Hepatic stellate cell (primary cell): ENCODE data around the gene LMF1.
A peak's percentile ranks its signal among the peaks of the same experiment; 100 is the strongest.
"Not testable (repeated sequence)": the region's sequence is repeated elsewhere in the genome, so short reads cannot be mapped to it uniquely, and the experiment has no call there.

ENCODE experiments used
- DNase-seq: peaks from one replicate; pipeline ENCODE4 v3.0.0; 2011; ENCODE audit warnings: low spot score

Gene LMF1

GRCh38 chr16:850668-851067 lies 120.1 kb downstream of the LMF1 start:
- no peak for DNase-seq

DNA sequence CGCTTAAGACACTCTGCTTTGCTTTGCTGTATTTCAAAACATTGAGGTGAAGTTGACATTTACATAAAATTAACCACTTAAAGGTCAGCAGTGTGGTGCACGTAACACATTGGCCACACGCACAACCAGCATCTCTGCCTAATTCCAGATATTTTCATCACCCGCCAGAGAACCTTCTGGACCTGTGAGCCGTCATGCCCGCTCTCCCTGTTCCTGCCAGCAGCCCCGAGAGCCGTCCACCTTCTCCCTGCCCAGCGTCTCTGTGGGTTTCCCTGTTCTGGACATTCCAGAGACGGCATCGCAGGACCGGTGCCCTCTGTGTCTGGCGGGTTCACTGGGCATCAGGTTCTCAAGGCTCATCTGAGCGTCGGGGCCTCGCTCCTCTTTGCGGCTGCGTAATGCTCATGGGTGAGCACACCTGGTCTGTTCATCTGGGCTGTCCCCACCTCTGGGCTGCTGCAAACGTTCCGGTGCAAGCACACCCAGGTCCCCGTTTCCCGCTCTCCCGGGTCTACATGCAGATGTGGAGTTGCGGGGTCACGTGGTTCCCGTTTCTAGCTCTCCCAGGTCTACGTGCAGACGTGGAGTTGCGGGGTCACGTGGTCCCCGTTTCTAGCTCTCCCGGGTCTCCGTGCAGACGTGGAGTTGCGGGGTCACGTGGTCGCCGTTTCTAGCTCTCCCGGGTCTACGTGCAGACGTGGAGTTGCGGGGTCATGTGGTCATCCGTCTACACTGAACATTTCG lies 122.1 kb downstream of the LMF1 start:
- no peak for DNase-seq

DNA sequence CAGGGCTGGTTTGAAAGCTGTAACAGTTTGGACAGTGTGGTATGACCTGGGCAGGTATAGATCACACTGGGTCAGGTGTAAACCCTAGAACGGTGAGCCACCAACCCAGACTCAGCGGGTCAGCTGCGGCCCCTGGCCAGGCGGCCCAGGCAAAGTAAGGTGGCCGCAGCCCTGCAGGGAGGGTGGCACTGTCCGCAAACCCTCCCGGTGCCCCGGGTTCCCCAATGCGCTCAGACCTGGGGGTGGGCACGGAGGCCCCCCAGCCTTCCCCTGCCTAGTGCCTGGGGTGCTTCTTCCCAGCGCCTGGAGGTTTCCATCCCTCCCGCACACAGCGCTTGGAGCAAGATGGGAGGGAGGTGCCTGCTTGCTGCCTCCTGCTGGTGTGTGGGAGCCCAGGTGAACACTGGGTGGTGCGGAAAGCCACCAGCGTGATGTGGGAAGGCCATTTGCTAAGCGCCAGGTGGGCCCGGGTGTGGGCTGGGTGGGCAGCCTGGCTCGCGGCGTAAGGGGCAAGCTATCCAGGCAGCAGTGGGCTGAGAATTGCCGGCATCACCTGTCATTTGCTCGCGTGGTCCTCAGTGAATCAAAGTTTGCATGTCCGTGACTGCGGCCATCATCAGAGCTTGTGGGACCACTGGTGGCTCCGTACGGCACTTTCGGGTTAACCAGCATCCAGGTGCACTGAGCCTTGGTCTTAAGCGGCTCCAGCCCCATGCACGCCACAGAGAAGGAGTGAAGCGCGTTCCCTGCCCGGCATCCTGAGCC lies 122.9 kb downstream of the LMF1 start:
- no peak for DNase-seq

DNA sequence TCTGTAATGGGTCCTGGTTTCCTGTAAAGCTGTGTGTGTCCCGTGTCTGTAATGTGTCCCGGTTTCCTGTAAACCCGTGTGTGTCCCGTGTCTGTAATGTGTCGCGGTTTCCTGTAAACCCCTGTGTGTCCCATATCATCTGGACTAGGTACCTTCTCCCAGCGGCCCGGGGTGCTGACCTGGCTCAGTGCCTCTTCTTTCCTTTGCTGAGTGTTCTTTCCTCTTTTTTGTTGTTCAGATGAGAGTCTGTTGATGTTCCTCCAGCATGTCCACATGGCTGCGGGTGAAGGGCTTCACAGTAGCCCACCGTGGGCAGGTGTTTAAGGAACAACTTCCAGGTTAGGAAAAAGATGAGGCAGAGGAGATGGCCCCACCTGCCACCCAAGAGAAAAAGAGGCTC lies 123.6 kb downstream of the LMF1 start:
- no peak for DNase-seq

DNA sequence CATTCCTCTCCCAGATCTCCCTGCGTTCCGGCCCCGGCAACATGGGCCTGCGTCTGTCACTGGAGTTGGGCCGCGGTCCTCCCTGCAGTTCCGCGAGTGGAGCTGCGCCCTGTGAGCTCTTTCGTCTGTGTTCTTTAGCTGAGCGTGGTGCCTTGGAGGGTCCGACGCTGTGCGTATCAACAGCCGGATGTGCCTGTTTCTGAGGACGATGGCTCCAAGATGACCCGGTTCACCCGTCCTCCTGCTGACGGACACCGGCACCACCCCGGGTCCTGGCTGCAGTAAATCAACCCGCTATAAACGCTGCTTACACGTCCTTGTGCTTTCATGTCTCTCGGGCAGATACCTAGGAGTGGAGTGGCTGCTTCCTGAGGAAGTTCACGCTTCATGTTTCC lies 125.4 kb downstream of the LMF1 start:
- no peak for DNase-seq

- no peak for DNase-seq
These were observed 126.0 kb downstream of the LMF1 start for GRCh38 chr16:844638-845350.

- DNase-seq: no peak
These were observed 127.0 kb downstream of the LMF1 start for GRCh38 chr16:843771-844170.

GRCh38 chr16:842711-843560 lies 127.8 kb downstream of the LMF1 start:
- DNase-seq: no peak

- DNase-seq: peak; percentile 81
These were observed 128.7 kb downstream of the LMF1 start for GRCh38 chr16:842061-842476.

- no peak for DNase-seq
These were observed 129.2 kb downstream of the LMF1 start for GRCh38 chr16:841455-842060.

GRCh38 chr16:840561-841454 lies 130.0 kb downstream of the LMF1 start:
- DNase-seq: no peak

DNA sequence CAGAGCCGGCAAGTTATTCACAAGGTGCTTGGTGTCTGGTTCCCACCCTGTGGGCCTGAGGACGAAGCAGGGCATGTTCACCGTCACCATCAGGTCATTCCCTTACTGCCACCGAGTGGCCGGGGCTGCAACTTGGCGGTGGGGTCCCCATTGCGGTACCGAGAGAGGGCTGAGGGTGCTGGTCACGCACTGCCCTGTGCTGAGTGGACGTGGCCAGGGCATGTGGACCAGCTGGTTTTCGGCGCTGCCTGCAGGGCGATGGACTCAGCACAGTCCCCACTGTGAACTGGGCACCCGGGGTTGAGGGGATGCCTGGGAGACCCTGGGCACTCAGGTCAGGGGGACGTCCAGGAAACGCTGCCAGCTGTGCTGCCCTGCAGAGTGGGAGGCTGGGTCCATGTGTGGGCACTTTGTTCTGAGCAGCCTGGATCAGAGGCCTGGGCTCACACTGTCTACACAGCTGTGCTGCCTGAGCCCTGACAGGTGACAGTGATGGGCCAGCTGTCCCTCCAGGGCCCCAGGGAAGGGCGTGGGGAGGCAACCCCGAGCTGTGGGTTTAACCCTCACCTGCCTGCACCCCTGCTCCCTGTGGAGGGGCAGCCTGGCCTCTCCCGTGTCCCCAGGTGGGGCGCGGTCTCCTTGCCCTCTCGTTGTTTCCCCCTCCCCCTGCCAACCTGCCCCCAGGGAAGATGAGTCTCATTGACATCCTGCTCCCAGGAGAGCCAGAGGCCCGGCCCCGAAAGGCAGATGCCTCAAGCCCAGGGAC lies 131.0 kb downstream of the LMF1 start:
- DNase-seq: no peak

GRCh38 chr16:838741-839140 lies 132.0 kb downstream of the LMF1 start:
- DNase-seq: no peak

DNA sequence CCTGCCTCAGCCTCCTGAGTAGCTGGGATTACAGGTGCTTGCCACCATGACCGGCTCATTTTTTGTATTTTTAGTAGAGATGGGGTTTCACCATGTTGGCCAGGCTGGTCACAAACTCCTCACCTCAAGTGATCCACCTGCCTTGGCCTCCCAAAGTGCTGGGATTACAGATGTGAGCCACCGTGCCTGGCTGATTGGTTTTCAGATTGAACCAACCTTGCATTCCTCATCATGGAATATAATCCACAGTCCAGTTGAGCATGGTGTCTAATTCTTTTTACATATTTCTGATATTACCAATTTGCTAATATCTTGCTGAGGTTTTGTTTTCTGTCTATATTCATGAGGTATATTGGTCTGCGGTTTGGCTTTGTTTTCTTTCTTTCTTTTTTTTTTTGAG lies 134.0 kb downstream of the LMF1 start:
- not testable (repeated sequence) for DNase-seq

- DNase-seq: no peak
These were observed 134.6 kb downstream of the LMF1 start for GRCh38 chr16:836221-836620.

DNA sequence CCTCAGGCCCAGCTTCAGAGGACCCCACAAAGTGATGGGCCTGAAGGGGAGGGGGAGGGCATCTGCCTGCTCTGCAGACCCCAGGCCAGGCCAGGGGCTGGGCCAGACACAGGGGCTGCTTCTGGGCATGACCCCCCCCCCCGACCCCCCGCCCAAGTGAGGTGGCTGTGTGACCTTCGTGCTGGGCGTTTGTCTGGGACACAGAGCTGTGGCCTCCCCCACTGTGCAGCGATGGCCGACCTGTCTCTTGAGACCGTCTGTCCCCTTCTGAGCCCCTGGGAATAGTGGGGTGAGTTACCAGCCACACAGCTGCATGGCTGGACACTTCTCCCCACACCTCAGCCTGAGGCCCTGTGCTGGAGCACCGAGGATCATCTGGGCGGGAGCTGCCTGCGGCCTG lies 135.4 kb downstream of the LMF1 start:
- DNase-seq: no peak

DNA sequence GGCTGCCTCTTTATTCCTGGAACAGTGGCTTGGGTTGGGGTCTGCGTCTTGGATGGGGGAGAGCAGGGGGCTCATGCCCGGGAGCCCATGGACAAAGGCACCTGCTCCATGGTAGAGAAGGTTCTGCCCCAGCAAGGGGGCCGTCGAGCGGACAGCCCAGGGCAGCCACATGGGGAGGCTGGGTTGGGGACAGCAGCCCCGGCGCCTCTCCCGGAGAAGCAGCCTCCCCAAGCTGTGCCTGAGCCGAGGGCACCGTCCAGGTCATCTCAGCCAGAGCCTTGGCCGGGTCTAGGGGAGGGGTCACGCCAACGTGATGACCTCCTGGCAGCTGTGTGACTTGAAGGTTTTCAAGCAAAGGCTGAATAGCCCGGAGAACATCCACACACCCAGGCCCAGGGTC lies 137.4 kb downstream of the LMF1 start:
- DNase-seq: no peak

GRCh38 chr16:832652-833336 lies 138.0 kb downstream of the LMF1 start:
- DNase-seq: no peak
